Naive thymus-derived CD4-positive, alpha-beta T cell (primary cell): Measurements from ENCODE around the gene FBXO33. TPM values are rescaled to one million over a fixed set of nuclear protein-coding genes. Genes with fewer than 3 reads are reported as not detected.
A peak's percentile ranks its signal among the peaks of the same experiment; 100 is the strongest.

Experiments
- ATAC-seq: fragments of 150-1000 bp; cut with Tn5 transposase; 2 replicates; pipeline ENCODE4 v1.10.0; 2021; ENCODE audit warnings: mild to moderate bottlenecking, moderate library complexity
- CTCF ChIA-PET: fragments of 350-600 bp; sonication (Branson Sonifier 250); formaldehyde crosslinking; loops from one replicate; lab custom pipeline; 2021; ENCODE audit warnings: antibody characterized with exemption; lab: Charles Lee
- POLR2A ChIA-PET: fragments of 350-600 bp; sonication (Branson Sonifier 250); formaldehyde crosslinking; loops from one replicate; lab custom pipeline; 2021; ENCODE audit warnings: antibody characterized with exemption, inconsistent platforms; lab: Charles Lee
- DNase-seq, 9 donors: peaks; one replicate each; pipeline versions ENCODE4 v3.0.0 to v3.0.0-alpha.2; 2020 to 2022; ENCODE audit warnings: mixed read lengths in 1 of 9
- H3K27ac ChIP-seq: one replicate; pipeline ENCODE4 v1.7.0; 2013; ENCODE audit warnings: mild to moderate bottlenecking, low read depth, low read length, moderate library complexity
- H3K27me3 ChIP-seq, 2 donors: one replicate each; pipeline ENCODE4 v1.7.0; 2013; ENCODE audit warnings: low read length in 2 of 2, mild to moderate bottlenecking in 2 of 2, moderate library complexity in 2 of 2; ENCODE audit not compliant: control insufficient read depth in 2 of 2, insufficient read depth in 2 of 2
- H3K36me3 ChIP-seq, 3 experiments: 1 replicate in 2 of 3; 2 replicates in 1 of 3; pipeline ENCODE4 v1.7.0; 2013; ENCODE audit warnings: low read length in 3 of 3, mild to moderate bottlenecking in 3 of 3, moderate library complexity in 1 of 3; ENCODE audit not compliant: insufficient read depth in 3 of 3, control insufficient read depth in 2 of 3
- H3K4me1 ChIP-seq, 2 donors: one replicate each; pipeline ENCODE4 v1.7.0; 2013; ENCODE audit warnings: low read length in 2 of 2, mild to moderate bottlenecking in 2 of 2, moderate library complexity in 1 of 2; ENCODE audit not compliant: control insufficient read depth in 2 of 2, insufficient read depth in 2 of 2
- H3K4me3 ChIP-seq: 2 replicates; pipeline ENCODE4 v1.7.0; 2013; ENCODE audit warnings: mild to moderate bottlenecking, low read length
- H3K9me3 ChIP-seq, 3 experiments: 1 replicate in 2 of 3; 2 replicates in 1 of 3; pipeline ENCODE4 v1.7.0; 2013; ENCODE audit warnings: low read length in 3 of 3; ENCODE audit not compliant: control insufficient read depth in 2 of 3
- H3K27ac Mint-ChIP-seq, 9 donors: one replicate each; pipeline ENCODE4 v1.8.0; 2020 to 2022; ENCODE audit warnings: mixed read lengths in 9 of 9, mild to moderate bottlenecking in 8 of 9, moderate library complexity in 5 of 9, inconsistent platforms in 2 of 9
- H3K27me3 Mint-ChIP-seq, 5 donors: one replicate each; pipeline ENCODE4 v1.8.0; 2021 to 2022; ENCODE audit warnings: mixed read lengths in 5 of 5, mild to moderate bottlenecking in 1 of 5
- H3K36me3 Mint-ChIP-seq, 5 donors: one replicate each; pipeline ENCODE4 v1.8.0; 2020 to 2022; ENCODE audit warnings: mixed read lengths in 5 of 5, mild to moderate bottlenecking in 3 of 5, inconsistent platforms in 1 of 5
- H3K4me1 Mint-ChIP-seq, 7 donors: one replicate each; pipeline ENCODE4 v1.8.0; 2020 to 2022; ENCODE audit warnings: mixed read lengths in 7 of 7, mild to moderate bottlenecking in 3 of 7, inconsistent platforms in 1 of 7
- H3K4me3 Mint-ChIP-seq, 10 donors: one replicate each; pipeline ENCODE4 v1.8.0; 2020 to 2022; ENCODE audit warnings: mild to moderate bottlenecking in 10 of 10, mixed read lengths in 10 of 10, moderate library complexity in 6 of 10, inconsistent platforms in 2 of 10
- H3K9me3 Mint-ChIP-seq, 11 donors: one replicate each; pipeline ENCODE4 v1.8.0; 2020 to 2022; ENCODE audit warnings: mixed read lengths in 11 of 11, mild to moderate bottlenecking in 4 of 11, inconsistent platforms in 1 of 11, moderate library complexity in 1 of 11
- intact Hi-C, 2 donors: fragments of 100-400 bp; cut with micrococcal nuclease; formaldehyde crosslinking; loops; one replicate each; pipeline ENCODE4 v1.15.1; 2023
- polyA plus RNA-seq, 2 donors: library from polyadenylated mRNA; unstranded; fragments of 300-500 nt; fragmentation: Illumina TruSeq; gene quantifications; one replicate each; pipeline ENCODE4 v1.2.3, GENCODE V29; 2021
- total RNA-seq, 6 experiments: library from RNA in 5 of 6; stranded (reverse) in 5 of 6; gene quantifications; 1 replicate in 5 of 6; 2 replicates in 1 of 6; pipeline ENCODE4 v1.2.3 and lab custom pipeline; 2021 to 2026

FBXO33 gene
- total and polyA plus RNA-seq, 7 experiments from 2014 or later, result 16.5 to 68.2 (median 25.8) TPM

GRCh38 chr14:39374851-39375250 is 57.4 kb downstream of the FBXO33 start:
- Mint-ChIP-seq H3K9me3 (no peaks in the 10 kb centered on the region), H3K27ac (peak overlapping the region in 1 of 9 donors; percentile 64), H3K27me3 (no peaks in the 10 kb centered on the region), H3K4me1 (peaks cover 0 to 8% (median 4%) of the 10 kb centered on the region in 7 donors), H3K36me3 (peaks cover 4 to 33% (median 17%) of the 10 kb centered on the region in 5 donors), H3K4me3 (no peak overlapping the region)
- Histone ChIP-seq H3K27ac (no peak overlapping the region), H3K4me3 (no peak overlapping the region), H3K9me3 (no peaks in the 10 kb centered on the region), H3K4me1 (no peaks in the 10 kb centered on the region), H3K36me3 (no peaks in the 10 kb centered on the region), H3K27me3 (no peaks in the 10 kb centered on the region)
- intact Hi-C loops, result no loop called here
- ATAC-seq (no peak), DNase-seq (no peak)
- CTCF ChIA-PET, result no interaction called here
- POLR2A ChIA-PET, result no interaction called here

- Mint-ChIP-seq H3K36me3 (peaks cover 4 to 33% (median 22%) of the 10 kb centered on the region in 5 donors), H3K4me1 (peaks cover 0 to 15% (median 7%) of the 10 kb centered on the region in 7 donors), H3K27me3 (no peaks in the 10 kb centered on the region), H3K4me3 (no peak overlapping the region), H3K27ac (no peak overlapping the region), H3K9me3 (no peaks in the 10 kb centered on the region)
- CTCF ChIA-PET, result no interaction called here
- Histone ChIP-seq H3K27me3 (no peaks in the 10 kb centered on the region), H3K4me1 (no peaks in the 10 kb centered on the region), H3K9me3 (no peaks in the 10 kb centered on the region), H3K27ac (no peak overlapping the region), H3K4me3 (no peak overlapping the region), H3K36me3 (no peaks in the 10 kb centered on the region)
- ATAC-seq, result no peak
- intact Hi-C loops, result no loop called here
- DNase-seq, result no peak
- POLR2A ChIA-PET, result interaction anchor here (0.7 kb wide), 1 partner anchor 11 kb away, joined by 4 read pairs; no protein-coding TSS in a partner anchor
Measured at GRCh38 chr14:39372656-39373055, 59.6 kb downstream of the FBXO33 start.

GRCh38 chr14:39370415-39370814 is 61.8 kb downstream of the FBXO33 start:
- peaks cover 0 to 12% (median 0%) of the 10 kb centered on the region in 3 experiments for H3K36me3 ChIP-seq
- intact Hi-C loops, result no loop called here
- no peak overlapping the region for H3K27ac ChIP-seq
- H3K9me3 Mint-ChIP-seq, result peaks cover 0 to 9% (median 5%) of the 10 kb centered on the region in 11 donors
- peaks cover 0 to 11% (median 4%) of the 10 kb centered on the region in 7 donors for H3K4me1 Mint-ChIP-seq
- no peaks in the 10 kb centered on the region for H3K27me3 ChIP-seq
- no peaks in the 10 kb centered on the region for H3K27me3 Mint-ChIP-seq
- ATAC-seq, result no peak
- H3K4me3 Mint-ChIP-seq, result no peak overlapping the region
- no peaks in the 10 kb centered on the region for H3K4me1 ChIP-seq
- ChIA-PET POLR2A (no interaction called here), CTCF (no interaction called here)
- H3K36me3 Mint-ChIP-seq, result peaks cover 6 to 41% (median 35%) of the 10 kb centered on the region in 5 donors
- H3K27ac Mint-ChIP-seq, result no peak overlapping the region
- H3K4me3 ChIP-seq, result no peak overlapping the region
- no peak for DNase-seq
- no peaks in the 10 kb centered on the region for H3K9me3 ChIP-seq

- peaks cover 9 to 48% (median 46%) of the 10 kb centered on the region in 5 donors for H3K36me3 Mint-ChIP-seq
- H3K9me3 Mint-ChIP-seq, result peaks cover 0 to 23% (median 11%) of the 10 kb centered on the region in 11 donors
- POLR2A ChIA-PET, result no interaction called here
Measured at GRCh38 chr14:39369029-39369428, 63.2 kb downstream of the FBXO33 start.

GRCh38 chr14:39368261-39368959 is 63.8 kb downstream of the FBXO33 start:
- Mint-ChIP-seq H3K4me1 (peaks cover 0 to 15% (median 4%) of the 10 kb centered on the region in 7 donors), H3K36me3 (peaks cover 13 to 55% (median 51%) of the 10 kb centered on the region in 5 donors), H3K9me3 (peaks cover 4 to 29% (median 16%) of the 10 kb centered on the region in 11 donors), H3K27ac (peak overlapping the region in 3 of 9 donors; percentile 3 to 43 (median 13)), H3K27me3 (no peaks in the 10 kb centered on the region), H3K4me3 (no peak overlapping the region)
- no peak overlapping the region for H3K27ac ChIP-seq
- H3K9me3 ChIP-seq, result peaks cover 0 to 12% (median 0%) of the 10 kb centered on the region in 3 experiments
- ChIA-PET CTCF (no interaction called here), POLR2A (interaction anchor here (0.6 kb wide), 1 partner anchor 139 kb away, joined by 3 read pairs; no protein-coding TSS in a partner anchor)
- peaks cover 0 to 20% (median 0%) of the 10 kb centered on the region in 3 experiments for H3K36me3 ChIP-seq
- H3K4me1 ChIP-seq, result no peaks in the 10 kb centered on the region
- no peak overlapping the region for H3K4me3 ChIP-seq
- H3K27me3 ChIP-seq, result no peaks in the 10 kb centered on the region
- ATAC-seq (no peak), DNase-seq (peak in 2 of 9 donors; percentile 4 to 15)
- intact Hi-C loops, result loop anchor here (1.0 to 10.0 kb wide), 4 partner anchors 137 to 644 kb away; partner anchors contain the start of gene TRAPPC6B (in 1 of the 2)

More at GRCh38 chr14:39369029-39369428, 63.2 kb downstream of the FBXO33 start:
- peaks cover 0 to 11% (median 4%) of the 10 kb centered on the region in 7 donors for H3K4me1 Mint-ChIP-seq
- no peaks in the 10 kb centered on the region for H3K27me3 Mint-ChIP-seq
- Histone ChIP-seq H3K4me1 (no peaks in the 10 kb centered on the region), H3K9me3 (peaks cover 0 to 6% (median 0%) of the 10 kb centered on the region in 3 experiments), H3K27ac (no peak overlapping the region), H3K27me3 (no peaks in the 10 kb centered on the region), H3K36me3 (peaks cover 0 to 16% (median 0%) of the 10 kb centered on the region in 3 experiments), H3K4me3 (no peak overlapping the region)
- no peak overlapping the region for H3K4me3 Mint-ChIP-seq
- ATAC-seq (no peak), DNase-seq (no peak)
- intact Hi-C loops, result loop anchor here (5.0 to 10.0 kb wide), 2 partner anchors 197 to 644 kb away; partner anchors contain the start of gene TRAPPC6B (in 1 of the 2)
- CTCF ChIA-PET, result no interaction called here
- H3K27ac Mint-ChIP-seq, result peak overlapping the region in 1 of 9 donors; percentile 22

- Histone ChIP-seq H3K36me3 (peaks cover 0 to 21% (median 0%) of the 10 kb centered on the region in 3 experiments), H3K4me1 (no peaks in the 10 kb centered on the region), H3K27ac (no peak overlapping the region), H3K4me3 (no peak overlapping the region), H3K27me3 (no peaks in the 10 kb centered on the region), H3K9me3 (peaks cover 0 to 16% (median 0%) of the 10 kb centered on the region in 3 experiments)
- Mint-ChIP-seq H3K27me3 (no peaks in the 10 kb centered on the region), H3K9me3 (peaks cover 4 to 40% (median 23%) of the 10 kb centered on the region in 11 donors), H3K27ac (no peak overlapping the region), H3K4me3 (no peak overlapping the region), H3K4me1 (peaks cover 0 to 15% (median 7%) of the 10 kb centered on the region in 7 donors), H3K36me3 (peaks cover 18 to 61% (median 57%) of the 10 kb centered on the region in 5 donors)
- no peak for ATAC-seq
- intact Hi-C loops, result loop anchor here (5.0 to 10.0 kb wide), 2 partner anchors 195 to 643 kb away; partner anchors contain the start of gene TRAPPC6B (in 1 of the 2)
- ChIA-PET POLR2A (no interaction called here), CTCF (interaction anchor here (0.6 kb wide), 1 partner anchor 292 kb away, joined by 3 read pairs; no protein-coding TSS in a partner anchor)
- no peak for DNase-seq
Measured at GRCh38 chr14:39367387-39367751, 64.9 kb downstream of the FBXO33 start.
